GM19395 (cell line): ENCODE results near the gene METTL16.

Source experiments
- ATAC-seq: cut with Tn5 transposase; IDR thresholded peaks from one replicate; pipeline ENCODE4 v1.9.1; 2021; ENCODE audit warnings: mild to moderate bottlenecking, moderate library complexity; ENCODE audit not compliant: unreplicated experiment

The METTL16 gene

GRCh38 chr17:2368359-2368758, 143.3 kb downstream of the METTL16 start:
- no peak for ATAC-seq

DNA sequence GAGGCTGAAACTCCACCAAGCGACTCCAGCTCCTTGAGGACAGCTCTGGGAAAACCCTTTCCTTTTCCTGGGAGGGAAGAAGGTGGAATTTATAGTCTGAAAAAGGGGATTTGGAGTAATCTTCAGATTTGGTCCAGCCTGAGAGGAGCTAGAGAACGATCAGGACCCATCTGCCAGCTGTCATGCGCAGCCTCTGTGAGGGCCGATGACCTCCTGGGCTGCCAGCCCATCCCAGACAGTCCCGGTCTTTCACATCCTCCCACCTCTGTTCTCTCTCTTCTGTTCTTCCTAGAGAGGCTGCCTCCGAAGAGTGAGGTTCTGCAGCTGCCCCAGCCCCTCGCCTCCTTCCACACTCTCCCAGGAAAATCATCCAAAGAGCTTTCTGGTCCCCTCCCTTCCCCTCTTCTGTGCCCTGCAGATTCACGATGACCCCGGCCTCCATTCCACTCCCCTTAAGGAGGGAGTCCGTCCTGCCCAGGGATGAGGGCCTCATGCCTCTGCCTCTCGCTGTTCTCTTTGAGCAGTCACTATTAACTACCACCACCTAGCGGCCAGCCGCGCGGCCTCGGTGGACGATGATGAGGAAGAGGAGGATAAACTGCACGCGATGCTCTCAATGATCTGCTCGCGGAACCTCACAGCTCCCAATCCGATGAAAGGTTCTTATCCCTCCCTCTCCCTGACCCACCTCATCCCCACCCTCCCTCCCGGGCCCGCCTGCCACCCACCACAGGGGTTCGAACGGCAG, 144.8 kb downstream of the METTL16 start:
- no peak for ATAC-seq
